GM18505 (cell line): ENCODE measurements around the gene MED29.

ENCODE experiments used
- ATAC-seq: cut with Tn5 transposase; IDR thresholded peaks from one replicate; pipeline ENCODE4 v1.9.1; 2021; ENCODE audit not compliant: unreplicated experiment
- POLR2A ChIP-seq: IDR thresholded peaks from 4 replicates; pipeline ENCODE4 v1.6.1; 2011; ENCODE audit warnings: borderline replicate concordance; ENCODE audit not compliant: insufficient read depth, insufficient read length; ENCODE audit errors: extremely low read depth

Gene MED29

DNA sequence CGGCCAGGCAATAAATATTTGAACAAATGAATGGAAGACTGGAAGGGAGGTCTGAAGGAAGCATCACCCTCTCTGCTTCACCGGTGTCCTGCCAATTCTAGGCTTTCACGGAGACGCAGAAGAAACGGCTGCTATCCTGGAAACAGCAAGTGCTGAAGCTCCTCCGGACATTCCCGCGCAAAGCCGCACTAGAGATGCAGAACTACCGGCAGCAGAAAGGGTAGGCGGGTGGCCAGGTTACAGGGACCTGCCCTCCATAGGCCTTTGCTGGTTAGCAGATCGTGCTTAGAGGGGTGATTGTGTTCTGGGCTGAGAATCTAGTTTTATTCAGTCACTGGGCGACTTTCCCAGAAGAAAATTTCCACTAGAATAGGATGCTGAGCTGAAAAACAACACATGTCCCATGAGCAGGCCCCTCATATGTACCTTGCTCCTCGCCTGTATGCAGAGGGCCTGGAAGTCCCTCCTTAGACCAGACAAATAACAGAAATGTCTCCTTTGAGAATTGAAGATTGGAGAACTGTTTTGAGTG is 11.2 kb upstream of the MED29 start:
- no peak for ATAC-seq
- no peak for TF ChIP-seq POLR2A

DNA sequence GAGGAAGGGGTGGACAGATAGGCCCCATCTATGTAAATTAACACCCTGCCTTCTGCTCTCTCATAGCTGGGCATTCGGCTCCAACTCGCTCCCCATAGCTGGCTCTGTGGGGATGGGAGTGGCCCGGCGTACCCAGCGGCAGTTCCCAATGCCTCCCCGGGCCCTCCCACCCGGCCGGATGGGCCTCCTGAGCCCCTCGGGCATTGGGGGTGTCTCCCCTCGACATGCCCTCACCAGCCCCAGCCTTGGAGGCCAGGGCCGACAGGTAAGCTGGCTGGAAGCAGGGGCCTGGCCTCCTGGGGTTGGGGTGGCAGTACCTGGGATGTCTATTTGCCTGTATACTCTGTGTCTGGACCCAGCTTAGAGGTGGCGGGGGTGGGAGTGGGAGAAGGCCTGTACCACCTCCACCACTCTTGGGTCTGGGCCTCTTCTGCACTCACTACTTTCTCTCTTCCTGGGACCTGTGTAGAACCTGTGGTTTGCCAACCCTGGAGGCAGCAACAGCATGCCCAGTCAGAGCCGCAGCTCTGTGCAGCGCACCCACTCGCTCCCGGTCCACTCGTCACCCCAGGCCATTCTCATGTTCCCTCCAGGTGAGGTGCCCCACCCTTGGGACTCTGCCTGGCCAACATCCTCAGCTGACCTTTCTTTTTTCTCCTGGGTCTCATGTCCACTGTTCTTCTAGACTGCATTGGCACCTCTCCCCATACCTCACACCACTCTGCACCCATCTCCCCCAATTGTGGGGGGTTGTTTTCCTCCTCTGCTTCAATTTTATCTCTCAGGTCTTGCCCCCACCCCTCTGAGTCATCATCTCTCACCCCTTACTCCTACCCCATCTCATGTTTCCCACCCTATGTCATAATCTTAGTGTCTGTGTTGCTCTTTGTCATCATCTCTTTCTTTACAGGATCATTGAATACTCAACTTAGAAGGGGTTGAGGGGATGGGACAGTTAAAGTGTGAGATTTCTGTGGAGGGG is 10.4 kb upstream of the MED29 start:
- ATAC-seq: no peak
- TF ChIP-seq POLR2A: no peak

DNA sequence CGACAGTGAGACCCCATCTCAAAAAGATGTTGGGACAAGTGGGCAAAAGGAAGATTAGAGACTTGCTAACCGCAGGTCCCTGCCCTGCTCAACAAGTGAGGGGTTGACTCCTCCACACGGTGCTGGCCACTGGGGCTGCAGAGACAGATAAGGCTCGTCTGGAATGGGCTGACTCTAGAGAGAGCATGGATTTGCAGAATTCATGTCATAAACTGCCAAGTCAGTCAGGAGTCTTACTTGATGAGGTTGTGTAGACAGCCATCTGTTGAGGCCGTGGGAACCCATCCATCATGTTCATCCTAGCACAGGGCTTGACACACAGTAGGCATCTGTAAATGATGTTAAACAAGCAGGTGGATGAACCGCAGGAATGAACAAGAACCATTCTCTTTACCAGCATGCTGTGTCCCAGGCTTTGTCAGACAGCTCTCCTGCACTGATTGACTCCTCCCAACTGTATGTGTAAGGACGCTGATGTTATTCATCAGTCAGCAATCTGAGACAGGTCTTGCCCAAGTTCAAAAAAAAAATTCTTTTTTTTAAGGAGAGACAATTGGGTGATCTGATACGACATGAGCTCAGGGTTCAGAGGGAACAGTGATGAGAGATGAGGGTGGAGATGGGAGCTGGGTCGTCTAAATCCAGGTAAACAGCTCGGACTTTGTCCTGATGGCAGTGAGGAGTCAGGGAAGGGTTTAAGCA is 9.1 kb upstream of the MED29 start:
- no peak for TF ChIP-seq POLR2A
- no peak for ATAC-seq

DNA sequence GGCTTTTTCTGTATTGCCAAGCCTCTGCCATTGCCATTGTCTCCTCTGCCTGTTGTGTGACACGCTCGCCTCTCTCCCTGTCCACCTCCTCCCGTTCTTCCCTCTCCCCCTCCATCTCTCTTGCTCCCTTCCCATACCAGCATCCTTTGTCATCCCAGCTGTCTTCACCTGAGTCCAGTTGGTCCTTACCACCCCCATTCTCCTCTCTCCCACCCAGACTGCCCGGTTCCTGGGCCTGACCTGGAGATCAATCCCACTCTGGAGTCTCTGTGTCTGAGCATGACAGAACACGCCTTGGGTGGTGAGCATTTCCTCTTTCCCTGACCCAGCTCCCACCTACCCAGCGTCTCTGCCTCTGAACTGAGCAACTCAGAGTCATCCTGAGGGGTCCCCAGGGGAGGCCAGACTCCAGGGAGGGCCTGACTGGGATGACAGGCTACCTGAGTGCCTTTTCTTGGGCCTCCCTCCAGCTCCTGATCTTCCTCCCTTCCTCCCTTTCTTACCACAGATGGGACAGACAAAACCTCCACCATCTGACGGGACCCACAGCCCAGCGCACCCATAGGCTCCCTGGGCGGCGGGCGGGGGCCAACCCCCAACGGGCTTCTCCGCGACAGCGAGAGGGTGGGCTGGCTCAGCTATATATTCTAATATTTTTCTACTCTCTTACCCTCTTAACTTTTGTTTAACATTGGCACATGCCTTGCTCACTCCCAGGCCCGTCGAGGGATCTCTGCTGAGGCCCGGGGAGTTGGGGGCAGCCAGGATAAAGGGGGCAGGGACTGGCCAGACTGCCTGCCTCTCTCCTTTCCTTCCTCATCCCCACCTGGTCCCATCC is 8.0 kb upstream of the MED29 start:
- no peak for ATAC-seq

GRCh38 chr19:39384839-39385568 is 6.2 kb upstream of the MED29 start:
- no peak for ATAC-seq
- no peak for TF ChIP-seq POLR2A

More for the DNA sequence above, 8.0 kb upstream of the MED29 start:
- TF ChIP-seq POLR2A: no peak

GRCh38 chr19:39385629-39386411 is 5.4 kb upstream of the MED29 start:
- TF ChIP-seq POLR2A: no peak
- no peak for ATAC-seq

GRCh38 chr19:39386557-39386956 is 4.6 kb upstream of the MED29 start:
- no peak for TF ChIP-seq POLR2A
- ATAC-seq: no peak

DNA sequence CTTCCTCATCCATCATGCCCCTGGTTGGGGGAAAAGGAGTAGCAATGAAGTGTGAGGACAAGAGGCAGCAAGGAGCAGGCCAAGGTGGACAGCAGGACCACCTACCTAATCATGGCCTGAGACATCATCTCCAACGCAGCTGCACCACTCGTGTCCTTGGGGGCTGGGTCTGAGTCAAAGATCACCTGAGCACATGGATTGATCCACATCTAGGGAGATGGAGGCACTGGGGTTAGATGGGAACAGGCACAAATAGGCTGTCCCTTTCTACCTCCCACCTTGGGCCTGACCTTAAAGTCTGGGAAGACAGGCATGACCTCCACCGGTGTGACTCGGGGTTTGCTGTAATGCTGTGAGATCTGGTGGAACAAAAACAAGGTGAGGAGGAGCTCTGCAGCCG is 2.5 kb upstream of the MED29 start:
- no peak for TF ChIP-seq POLR2A
- no peak for ATAC-seq

DNA sequence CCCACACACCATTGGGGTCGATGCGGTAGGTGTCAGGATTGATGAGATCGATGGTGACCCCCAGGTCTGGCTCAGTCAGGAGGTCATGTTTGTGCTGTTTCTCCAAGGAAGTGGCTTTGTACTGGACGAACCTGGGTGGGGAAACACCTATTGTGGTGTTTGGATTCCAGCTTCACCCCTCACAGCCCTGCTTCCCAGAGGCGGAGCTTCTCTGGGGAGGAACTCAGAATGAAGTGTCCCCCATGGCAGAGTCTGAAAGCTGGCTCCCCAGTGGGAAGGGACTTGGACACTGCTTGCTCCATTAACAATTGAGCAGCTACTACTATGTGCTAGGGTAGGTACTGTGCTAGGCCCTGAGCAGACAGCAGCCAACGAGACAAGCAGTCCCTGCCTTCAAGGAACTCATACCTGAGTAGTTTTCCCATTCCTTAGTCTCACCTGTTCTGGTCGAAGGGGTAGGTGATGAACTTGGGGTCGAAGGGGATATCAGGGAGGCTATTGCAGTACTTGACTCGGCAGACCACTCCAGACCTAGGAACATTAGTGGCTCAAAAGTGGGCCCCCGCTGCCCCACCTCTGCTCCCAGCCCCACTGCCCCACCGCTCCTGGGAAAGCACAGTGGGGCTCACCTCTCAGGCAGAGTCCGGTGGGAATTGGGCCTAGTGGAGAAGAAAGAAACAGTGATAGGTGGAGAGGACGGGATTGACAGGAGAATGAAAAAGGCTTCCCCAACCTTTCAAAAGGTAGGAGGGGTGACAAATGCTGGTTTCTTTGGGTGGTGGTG is 1.4 kb upstream of the MED29 start:
- no peak for TF ChIP-seq POLR2A
- ATAC-seq: no peak

DNA sequence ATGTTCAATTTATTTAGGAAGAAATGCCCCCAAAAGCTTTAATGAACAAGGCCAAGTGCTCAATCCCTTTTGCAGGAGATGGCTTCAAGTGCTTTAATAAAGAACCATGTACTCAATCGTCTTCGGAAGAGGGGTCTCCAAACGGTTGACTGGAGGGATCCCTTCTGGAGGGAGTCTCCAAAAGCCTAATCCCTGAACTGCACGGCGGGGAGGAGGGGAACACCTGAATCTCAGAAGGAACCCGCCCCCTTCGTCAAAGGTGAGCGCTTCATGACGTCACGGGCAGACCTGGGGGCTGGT is 777 bp upstream of the MED29 start:
- ATAC-seq: no peak
- no peak for TF ChIP-seq POLR2A
